MG63 (cell line): ENCODE results near the gene VSTM2B. TPM values are rescaled to one million over a fixed set of nuclear protein-coding genes. Genes with fewer than 3 reads are reported as not detected.

Experiments
- DNase-seq: peaks from one replicate; pipeline ENCODE4 v3.0.0-alpha.2; 2020
- H3K27me3 ChIP-seq: fragments of 250-450 bp; sonication (Bioruptor Pico); 2 replicates; pipeline ENCODE4 v1.5.1; 2020; ENCODE audit warnings: mild to moderate bottlenecking, moderate library complexity
- H3K36me3 ChIP-seq: fragments of 250-450 bp; sonication (Bioruptor Pico); 2 replicates; pipeline ENCODE4 v1.5.1; 2020; ENCODE audit warnings: mild to moderate bottlenecking, moderate library complexity
- H3K4me3 ChIP-seq: fragments of 250-450 bp; sonication (Bioruptor Pico); 2 replicates; pipeline ENCODE4 v1.5.1; 2020; ENCODE audit warnings: mild to moderate bottlenecking, moderate library complexity
- H3K9me3 ChIP-seq: fragments of 250-450 bp; sonication (Bioruptor Pico); 2 replicates; pipeline ENCODE4 v1.5.1; 2020; ENCODE audit warnings: mild to moderate bottlenecking, moderate library complexity
- total RNA-seq: library from RNA; depleted of rRNA; stranded (reverse); fragments of >200 nt; shearing (Covaris generic); gene quantifications from 2 replicates; pipeline ENCODE4 v1.2.3, GENCODE V29; 2014; ENCODE audit warnings: low replicate concordance

The VSTM2B gene
- total RNA-seq, 1 experiment from 2014 or later = not detected

DNA sequence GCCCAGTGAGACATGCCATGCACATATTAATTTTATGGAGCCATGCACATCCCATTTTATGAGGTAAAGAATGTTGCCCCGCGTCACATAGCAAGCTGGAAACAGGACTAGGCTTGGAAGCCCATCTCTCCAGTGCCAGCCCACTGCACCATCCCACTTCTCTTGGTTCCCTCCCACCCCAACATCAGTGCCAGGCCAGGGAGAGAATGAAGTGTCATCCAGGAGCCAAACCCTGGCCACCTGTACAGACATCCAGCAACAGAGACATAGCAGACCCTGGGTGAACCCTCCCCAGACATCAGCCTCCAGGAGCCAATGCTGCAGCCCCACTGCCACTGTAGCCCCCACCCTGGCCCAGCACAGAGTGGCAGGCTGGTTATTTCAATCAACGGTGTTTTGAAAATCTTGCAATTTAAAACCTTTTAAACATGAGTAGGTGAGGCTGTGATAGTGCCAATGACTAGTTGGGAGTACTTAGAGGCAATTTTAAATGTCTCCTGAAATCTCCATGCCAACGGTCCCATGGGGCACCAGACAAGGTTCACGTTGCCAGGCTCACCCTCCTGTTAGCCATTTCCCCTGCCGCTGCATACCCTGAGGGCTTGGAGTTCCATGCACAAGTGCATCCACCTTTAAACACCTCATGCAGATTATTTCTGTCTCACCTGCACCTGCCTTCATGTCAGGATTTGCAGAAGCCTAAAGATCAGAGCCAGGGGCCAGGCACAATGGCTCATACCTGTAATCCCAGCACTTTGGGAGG lies 34.7 kb downstream of the VSTM2B start:
- peaks cover 7% of the 10 kb centered on the region for H3K27me3 ChIP-seq
- peaks cover under 1% of the 10 kb centered on the region; the same call in 1 of the 2 replicates for H3K9me3 ChIP-seq
- H3K4me3 ChIP-seq = no peak overlapping the region
- no peaks in the 10 kb centered on the region for H3K36me3 ChIP-seq
- DNase-seq = no peak

DNA sequence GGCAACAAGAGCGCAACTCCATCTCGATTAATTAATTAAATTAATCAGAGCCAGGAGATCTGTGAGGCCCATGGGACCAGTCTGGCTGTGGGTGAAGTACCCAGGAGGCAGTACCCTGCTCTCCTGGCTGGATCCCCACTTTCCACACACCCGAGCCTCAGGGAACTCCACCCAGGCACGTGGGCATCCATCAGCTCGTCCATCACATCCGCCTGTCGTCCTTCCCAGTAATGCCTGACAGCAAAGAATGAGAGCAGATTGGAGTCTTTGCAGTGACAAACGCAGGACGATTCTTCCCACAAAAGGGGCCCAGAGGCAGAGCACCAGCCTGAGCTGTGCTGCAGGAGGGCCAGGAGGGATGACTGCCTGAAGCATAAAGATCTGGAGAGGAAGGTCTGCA lies 35.8 kb downstream of the VSTM2B start:
- DNase-seq = no peak
- H3K27me3 ChIP-seq = peaks cover 7% of the 10 kb centered on the region
- H3K36me3 ChIP-seq = no peaks in the 10 kb centered on the region
- H3K9me3 ChIP-seq = no peaks in the 10 kb centered on the region
- no peak overlapping the region for H3K4me3 ChIP-seq

DNA sequence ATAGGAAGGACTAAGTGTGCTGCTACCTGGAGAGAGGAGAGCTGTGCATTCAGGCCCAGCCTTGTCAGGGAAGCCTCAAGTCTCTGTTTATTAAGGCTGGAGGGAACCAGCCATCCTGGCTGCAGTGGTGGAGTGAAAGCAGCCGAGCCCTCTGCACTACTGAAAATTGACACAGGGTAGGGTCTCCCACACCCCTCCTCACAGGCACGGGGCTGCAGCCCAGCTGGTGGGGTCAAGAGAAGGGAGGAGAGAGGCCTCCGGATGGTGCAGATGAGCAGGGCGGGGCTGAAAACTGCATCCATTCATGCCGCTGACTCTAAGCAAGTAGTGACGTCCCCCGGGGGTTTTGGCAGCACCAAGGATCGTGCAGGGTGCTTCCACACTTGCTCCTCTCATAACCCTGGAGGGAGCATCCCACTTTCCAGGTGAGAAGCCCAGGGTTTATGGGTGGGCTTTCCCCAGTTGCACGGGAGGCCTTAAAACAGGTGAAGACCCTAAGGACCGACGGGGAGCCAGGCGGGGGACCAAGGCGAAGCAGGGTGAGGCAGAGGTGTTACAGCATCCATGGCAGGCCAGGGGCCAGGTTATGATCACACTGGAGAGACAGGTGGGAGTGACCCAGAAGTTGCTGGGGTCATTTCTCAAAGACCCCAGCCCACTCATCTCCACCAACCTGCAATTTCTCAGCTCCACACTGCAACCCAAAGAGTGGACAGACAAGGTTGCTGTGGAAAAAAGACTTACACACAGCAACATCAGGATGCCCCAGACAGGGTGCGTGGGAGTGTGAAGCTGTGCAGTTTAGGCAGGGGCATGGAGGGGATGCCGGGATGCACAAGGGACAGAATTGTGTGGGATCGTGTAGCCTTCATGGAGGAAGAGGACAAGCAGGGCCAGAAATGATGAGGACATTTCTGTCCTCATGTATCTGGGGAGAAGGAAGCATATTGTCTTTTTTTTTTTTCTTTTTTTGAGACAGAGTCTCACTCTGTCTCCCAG lies 36.8 kb downstream of the VSTM2B start:
- Histone ChIP-seq H3K27me3 (peaks cover 7% of the 10 kb centered on the region), H3K9me3 (no peaks in the 10 kb centered on the region), H3K36me3 (no peaks in the 10 kb centered on the region), H3K4me3 (no peak overlapping the region)
- no peak for DNase-seq

DNA sequence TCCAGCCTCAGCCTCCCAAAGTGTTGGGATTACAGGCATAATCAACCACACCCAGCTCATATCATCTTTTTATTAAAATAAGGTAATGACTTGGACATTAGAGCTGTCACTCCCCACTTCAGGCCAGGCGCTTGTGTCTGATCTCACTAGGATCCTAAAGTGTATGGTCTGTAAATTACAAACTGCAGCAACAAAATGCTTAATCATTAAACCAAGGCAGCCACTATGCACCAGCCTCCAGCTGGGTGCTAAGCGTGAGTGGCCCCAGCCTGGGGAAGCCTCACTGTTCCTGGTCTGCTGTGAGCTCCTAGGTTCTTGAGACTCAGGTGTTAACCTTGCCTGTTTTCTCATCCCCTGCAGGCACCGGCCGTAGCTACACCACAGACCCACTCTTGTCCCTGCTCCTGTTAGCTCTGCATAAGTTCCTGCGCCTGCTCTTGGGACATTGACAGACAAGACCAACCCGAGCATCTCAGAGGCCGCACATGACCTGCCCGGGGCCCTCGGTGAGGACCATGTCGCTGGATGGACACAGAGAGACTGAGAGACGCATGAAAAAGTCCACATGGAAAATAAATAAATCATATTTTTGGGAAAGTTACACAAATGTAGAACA lies 37.8 kb downstream of the VSTM2B start:
- no peak for DNase-seq

DNA sequence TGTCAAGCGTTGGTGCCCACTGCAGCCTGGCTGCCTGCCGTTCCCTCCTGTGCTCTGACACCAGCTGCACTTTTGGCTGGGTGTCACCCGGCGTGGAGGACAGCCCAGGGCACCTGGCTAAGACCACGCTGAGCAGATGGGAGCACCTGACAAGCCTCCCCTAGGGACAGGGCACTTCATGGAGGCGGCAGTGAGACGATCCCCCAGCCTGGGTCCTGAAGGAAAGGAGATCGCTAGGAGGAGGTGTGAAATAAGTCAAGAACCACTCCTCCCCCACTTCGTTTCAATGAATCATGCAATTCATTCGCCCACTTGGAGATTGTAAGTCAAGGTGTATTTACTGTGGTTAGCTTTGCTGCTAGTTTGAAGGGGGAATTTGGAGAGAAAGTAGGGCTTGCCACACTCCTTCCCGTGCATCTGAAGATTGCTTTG lies 38.8 kb downstream of the VSTM2B start:
- H3K9me3 ChIP-seq = no peaks in the 10 kb centered on the region
- peaks cover 17% of the 10 kb centered on the region for H3K27me3 ChIP-seq
- DNase-seq = no peak

More for the DNA sequence above, 37.8 kb downstream of the VSTM2B start:
- no peaks in the 10 kb centered on the region for H3K9me3 ChIP-seq
- H3K36me3 ChIP-seq = no peaks in the 10 kb centered on the region
- H3K27me3 ChIP-seq = peaks cover 12% of the 10 kb centered on the region
- no peak overlapping the region for H3K4me3 ChIP-seq

DNA sequence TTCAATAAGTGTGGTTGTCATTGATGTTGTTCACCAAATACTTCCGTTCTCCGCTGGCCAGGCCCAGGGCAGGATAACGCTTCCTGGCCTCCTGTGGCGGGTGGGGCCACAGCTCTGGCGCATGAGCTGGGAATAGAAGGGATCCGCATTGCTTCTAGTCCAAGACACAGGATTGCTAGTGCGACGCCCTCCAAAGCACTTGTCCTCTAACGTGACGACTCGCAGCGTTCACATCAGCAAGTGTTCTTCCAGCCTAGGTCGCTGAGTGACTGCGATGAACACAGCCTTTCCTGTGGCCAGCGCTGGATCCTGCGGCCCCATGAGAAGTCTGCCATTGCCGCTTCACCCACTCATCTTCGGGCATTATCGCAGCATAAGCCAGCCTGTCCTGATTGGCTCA lies 39.4 kb downstream of the VSTM2B start:
- H3K9me3 ChIP-seq = no peaks in the 10 kb centered on the region
- no peak for DNase-seq
- no peak overlapping the region for H3K4me3 ChIP-seq
- H3K27me3 ChIP-seq = peaks cover 18% of the 10 kb centered on the region
- H3K36me3 ChIP-seq = no peaks in the 10 kb centered on the region

More for the DNA sequence above, 38.8 kb downstream of the VSTM2B start:
- Histone ChIP-seq H3K4me3 (no peak overlapping the region), H3K36me3 (no peaks in the 10 kb centered on the region)

DNA sequence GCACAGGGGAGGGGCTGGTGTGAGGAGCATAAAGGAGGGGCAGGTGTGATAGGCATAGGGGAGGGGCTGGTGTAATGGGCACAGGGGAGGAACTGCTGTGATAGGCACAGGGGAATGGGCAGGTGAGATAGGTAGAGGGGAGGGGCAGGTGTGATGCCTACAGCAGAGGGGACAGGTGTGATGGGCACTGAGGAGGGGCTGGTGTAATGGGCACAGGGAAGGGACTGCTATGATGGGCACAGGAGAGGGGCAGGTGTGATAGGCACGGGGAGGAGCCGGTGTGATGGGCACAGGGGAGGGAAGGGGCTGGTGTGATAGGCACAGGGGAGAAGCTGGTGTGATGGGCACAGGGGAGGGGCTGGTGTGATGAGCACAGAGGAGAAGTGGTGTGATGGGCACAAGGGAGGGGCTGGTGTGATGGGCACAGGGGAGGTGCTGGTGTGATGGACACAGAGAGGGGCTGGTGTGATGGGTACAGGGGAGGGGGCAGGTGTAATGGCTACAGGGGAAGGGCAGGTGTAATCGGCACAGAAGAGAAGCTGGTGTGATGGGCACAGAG lies 40.8 kb downstream of the VSTM2B start:
- Histone ChIP-seq H3K27me3 (peaks cover 21% of the 10 kb centered on the region), H3K4me3 (no peak overlapping the region), H3K36me3 (no peaks in the 10 kb centered on the region), H3K9me3 (no peaks in the 10 kb centered on the region)
- no peak for DNase-seq

DNA sequence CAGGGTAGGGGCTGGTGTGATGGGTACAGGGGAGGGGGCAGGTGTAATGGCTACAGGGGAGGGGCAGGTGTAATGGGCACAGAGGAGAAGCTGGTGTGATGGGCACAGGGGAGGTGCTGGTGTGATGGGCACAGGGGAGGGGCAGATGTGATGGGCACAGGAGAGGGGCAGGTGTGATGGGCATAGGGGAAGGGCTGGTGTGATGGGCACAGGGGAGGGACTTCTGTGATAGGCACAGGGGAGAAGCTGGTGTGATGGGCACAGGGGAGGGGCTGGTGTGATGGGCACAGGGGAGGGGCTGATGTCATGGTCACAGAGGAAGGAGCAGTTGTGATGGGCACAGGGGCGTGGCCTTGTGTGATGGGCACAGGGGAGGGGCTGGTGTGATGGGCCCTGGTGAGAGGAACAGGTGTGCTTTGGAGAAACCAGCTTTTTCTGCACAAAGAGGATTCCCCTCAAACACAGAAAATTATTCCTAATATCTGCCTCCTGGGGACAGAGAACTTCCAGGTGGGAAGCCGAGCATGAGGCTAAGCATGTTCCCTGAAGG lies 41.6 kb downstream of the VSTM2B start:
- Histone ChIP-seq H3K9me3 (no peaks in the 10 kb centered on the region), H3K27me3 (peaks cover 25% of the 10 kb centered on the region), H3K36me3 (no peaks in the 10 kb centered on the region), H3K4me3 (no peak overlapping the region)
- DNase-seq = no peak

DNA sequence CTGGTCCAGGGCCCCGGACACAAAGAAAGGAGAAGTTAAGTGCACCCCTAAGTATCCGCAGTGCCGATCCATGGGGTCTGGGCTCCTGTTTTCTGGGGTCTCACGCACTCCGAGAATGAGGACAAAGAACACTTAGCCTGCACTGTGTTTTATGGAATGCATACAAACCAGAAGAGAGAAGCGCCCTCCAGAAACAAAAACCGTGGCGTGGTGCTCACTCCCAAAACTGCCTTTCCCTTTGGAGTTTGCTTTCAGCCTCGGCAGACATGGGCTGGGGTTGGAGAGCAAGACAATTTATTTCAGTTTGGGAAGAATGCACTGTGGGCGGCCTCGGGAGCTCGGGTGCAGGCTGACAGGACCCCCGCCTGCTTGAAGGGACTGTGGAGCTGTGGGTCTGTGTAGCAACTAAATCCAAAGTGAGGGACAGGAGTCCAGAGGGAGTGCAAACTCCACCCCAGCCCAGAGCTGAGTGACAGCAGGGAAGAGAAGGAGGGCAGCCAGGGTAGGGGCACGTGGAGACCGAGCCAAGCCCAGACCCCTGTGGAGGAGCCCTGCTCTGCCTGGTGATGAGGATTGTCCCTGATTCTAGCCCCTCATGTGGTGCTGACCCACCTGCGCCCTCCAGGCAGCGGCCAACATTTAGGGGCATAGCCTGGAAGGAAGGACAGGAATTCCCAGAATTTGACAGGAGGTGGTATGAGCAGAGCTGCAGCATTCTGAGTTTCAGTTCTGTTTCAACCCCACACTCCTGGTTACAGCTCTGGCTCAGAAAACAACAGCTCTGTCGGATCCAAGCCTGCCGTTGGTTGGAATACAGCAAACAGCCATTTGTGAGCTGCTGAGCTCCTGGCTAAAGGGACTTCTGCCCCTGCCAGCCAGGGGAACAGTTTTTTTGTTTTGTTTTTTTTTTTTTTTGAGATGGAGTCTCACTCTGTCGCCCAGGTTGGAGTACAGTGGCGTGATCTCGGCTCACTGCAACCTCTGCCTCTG lies 42.5 kb downstream of the VSTM2B start:
- H3K9me3 ChIP-seq = no peaks in the 10 kb centered on the region
- no peak for DNase-seq
- no peak overlapping the region for H3K4me3 ChIP-seq
- H3K27me3 ChIP-seq = peaks cover 33% of the 10 kb centered on the region
- H3K36me3 ChIP-seq = no peaks in the 10 kb centered on the region

DNA sequence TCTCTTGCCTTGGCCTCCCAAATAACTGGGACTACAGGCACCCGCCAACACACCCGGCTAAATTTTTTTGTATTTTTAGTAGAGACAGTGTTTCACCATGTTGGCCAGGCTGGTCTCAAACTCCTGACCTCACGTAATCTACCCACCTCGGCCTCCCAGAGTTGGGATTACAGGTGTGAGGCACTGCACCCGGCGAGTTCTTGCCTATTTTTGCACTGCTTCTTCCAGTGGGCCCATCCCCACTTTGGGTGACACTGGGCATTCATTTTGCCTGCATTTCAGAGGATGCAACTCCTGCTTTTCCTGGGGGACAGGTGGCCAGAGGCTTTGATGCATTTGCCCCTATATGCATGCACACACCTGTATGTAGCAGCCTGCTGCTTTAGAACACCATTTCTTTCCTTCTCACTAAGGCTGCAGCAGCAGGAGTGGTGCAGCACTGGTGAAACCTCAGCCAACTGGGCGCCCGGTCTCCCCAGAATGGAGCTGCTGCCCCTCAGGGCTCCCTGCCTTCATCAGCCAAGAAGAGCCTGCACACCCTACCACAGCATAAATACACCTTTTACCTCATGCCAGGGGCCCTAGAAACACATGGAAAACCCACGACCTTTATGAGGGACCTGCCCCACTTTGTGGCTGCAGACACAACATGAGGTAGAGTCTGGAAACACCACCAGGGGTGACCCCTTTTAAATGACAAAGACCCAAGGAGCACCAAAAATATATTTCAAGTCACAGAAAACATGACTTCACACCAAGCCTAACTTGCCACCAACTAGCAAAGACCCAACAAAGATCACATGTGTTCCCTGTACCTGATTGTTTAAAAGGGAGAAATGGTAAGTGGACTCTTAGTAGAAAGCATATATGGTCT lies 43.5 kb downstream of the VSTM2B start:
- Histone ChIP-seq H3K36me3 (no peaks in the 10 kb centered on the region), H3K4me3 (no peak overlapping the region), H3K9me3 (no peaks in the 10 kb centered on the region), H3K27me3 (peaks cover 41% of the 10 kb centered on the region)
- DNase-seq = no peak

DNA sequence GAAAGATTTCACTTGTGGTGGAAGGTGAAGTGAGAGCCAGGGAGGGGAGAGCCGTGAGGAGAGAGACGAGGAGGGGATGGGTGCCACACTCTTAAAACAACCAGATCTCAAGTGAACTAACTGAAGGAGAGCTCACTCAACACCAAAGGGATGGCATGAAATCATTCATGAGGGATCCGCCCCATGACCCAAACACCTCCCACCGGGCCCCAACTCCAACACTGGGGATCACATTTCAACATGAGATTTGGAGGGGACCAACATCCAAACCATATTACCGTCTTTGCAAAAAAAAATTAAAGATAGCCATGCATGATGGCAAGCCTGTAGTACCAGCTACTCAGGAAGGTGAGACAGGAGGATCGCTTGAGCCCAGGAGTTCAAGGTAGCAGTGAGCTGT lies 45.4 kb downstream of the VSTM2B start:
- Histone ChIP-seq H3K36me3 (no peaks in the 10 kb centered on the region), H3K4me3 (no peak overlapping the region), H3K9me3 (no peaks in the 10 kb centered on the region), H3K27me3 (peaks cover 53% of the 10 kb centered on the region)
- no peak for DNase-seq

DNA sequence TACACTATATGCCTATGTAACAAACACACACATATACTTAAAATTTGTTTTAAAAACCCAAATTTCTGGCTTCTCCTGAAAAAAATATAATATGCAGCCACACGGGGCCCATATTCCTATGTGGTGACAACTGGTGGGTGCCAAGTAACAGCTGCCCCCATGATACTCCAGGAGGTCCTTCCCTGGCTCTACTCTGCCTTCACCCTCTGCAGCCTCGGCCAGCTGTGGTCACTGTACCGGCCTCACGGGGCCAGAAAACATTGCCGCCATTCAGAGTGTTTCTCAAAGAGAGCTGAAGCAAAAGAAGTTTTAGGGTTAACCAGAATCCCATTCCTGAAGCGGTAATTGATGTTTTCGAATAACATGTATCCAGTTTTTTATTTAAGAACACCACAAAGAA lies 47.7 kb downstream of the VSTM2B start:
- H3K9me3 ChIP-seq = no peaks in the 10 kb centered on the region
- DNase-seq = no peak
- H3K4me3 ChIP-seq = no peak overlapping the region
- peaks cover 64% of the 10 kb centered on the region for H3K27me3 ChIP-seq
- H3K36me3 ChIP-seq = no peaks in the 10 kb centered on the region

DNA sequence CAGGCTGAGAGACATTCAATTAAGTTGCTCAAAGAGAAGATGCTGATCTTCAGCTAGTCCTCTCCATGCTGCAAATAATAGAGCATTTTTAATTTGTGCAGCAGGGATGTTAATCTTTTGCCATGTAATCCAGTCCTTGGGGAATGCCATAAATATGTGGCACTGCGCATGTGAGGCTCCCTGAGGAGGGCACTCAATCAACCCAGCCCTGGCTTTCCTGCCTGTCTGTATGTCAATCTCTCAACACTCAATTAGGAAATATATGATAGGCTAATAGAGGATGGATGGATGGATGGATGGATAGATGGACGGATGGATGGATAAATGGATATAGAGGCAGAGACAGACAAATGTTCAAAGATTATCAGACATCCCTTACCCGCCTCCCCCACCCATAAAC lies 48.7 kb downstream of the VSTM2B start:
- Histone ChIP-seq H3K4me3 (no peak overlapping the region), H3K9me3 (no peaks in the 10 kb centered on the region), H3K36me3 (no peaks in the 10 kb centered on the region), H3K27me3 (peaks cover 61% of the 10 kb centered on the region)
- DNase-seq = no peak

DNA sequence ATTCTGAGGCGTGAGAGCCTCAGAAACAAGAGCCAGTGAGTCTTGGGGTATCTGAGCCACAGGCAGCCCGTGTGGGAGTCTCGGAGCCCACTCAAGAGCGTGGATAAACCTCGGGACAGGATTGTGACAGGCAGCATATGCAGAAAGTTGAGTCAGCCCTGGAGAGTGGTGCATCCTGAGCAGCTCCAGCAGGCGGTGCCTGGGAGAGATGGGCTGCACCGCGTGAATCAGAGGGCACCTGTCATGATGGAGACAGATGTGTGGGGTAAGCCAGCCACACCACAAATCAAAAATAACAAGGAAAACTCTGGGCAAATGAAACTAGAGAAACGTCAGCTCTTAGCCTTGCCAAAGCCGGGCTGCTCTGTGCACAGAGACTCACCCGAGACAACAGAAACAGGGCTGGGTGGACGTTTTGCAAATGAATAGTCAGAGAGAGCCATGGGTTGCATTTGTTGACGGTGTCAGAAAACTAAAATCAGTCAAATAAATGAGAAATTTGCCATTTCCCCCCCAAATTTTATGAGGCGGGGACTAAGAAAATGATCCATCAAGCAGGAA lies 50.3 kb downstream of the VSTM2B start:
- no peaks in the 10 kb centered on the region for H3K9me3 ChIP-seq
- H3K4me3 ChIP-seq = no peak overlapping the region
- peaks cover 60% of the 10 kb centered on the region for H3K27me3 ChIP-seq
- no peak for DNase-seq
- no peaks in the 10 kb centered on the region for H3K36me3 ChIP-seq
